Measurements from ENCODE around the gene CTBP2. TPM values are rescaled to one million over a fixed set of nuclear protein-coding genes. Genes with fewer than 3 reads are reported as not detected.

The CTBP2 gene
- polyA plus RNA-seq, 1 donor (not counting 4 experiments of a cell fraction or from before 2014, with no cell fraction given) = 76.0 TPM

- dilution Hi-C loops (cut with MboI; ENCODE audit: extremely low pct_ligation_motif_present, low sequenced_read_pairs) = no loop called here
- no peaks in the 10 kb centered on the region for H3K4me1 ChIP-seq (ENCODE audit: control insufficient read depth, extremely low read depth, insufficient read depth, low read length)
- FAIRE-seq (no peak), DNase-seq (ENCODE audit: low read depth, low spot score) (no peak)
- H2AFZ ChIP-seq (ENCODE audit: control insufficient read depth, low read length) = no peak overlapping the region
- H3K27ac ChIP-seq (ENCODE audit: control insufficient read depth, insufficient read depth, low read length) = no peak overlapping the region
- no peaks in the 10 kb centered on the region for H3K27me3 ChIP-seq (ENCODE audit: control insufficient read depth, extremely low read depth, insufficient read depth, low read length)
- H3K9me3 ChIP-seq (ENCODE audit: control insufficient read depth, low read depth, low read length) = no peaks in the 10 kb centered on the region
- H3K9ac ChIP-seq (ENCODE audit: control insufficient read depth, extremely low read depth, insufficient read depth, low read length) = no peak overlapping the region
- TF ChIP-seq EZH2 (IDR thresholded peaks at IDR 0.05; ENCODE audit: low read length) = no peak
- TF ChIP-seq CTCF (optimal IDR thresholded peaks at IDR 0.05 in 1 of 3, IDR thresholded peaks at IDR 0.05 in 1 of 3, conservative IDR thresholded peaks at IDR 0.05 in 1 of 3; ENCODE audit: extremely low read depth in 1 of 3, insufficient read depth in 2 of 3, low read length in 3 of 3) = no peak
- no peaks in the 10 kb centered on the region for H3K9me1 ChIP-seq (ENCODE audit: control insufficient read depth, extremely low read depth, insufficient read depth, low read length)
- H3K36me3 ChIP-seq (ENCODE audit: control insufficient read depth in 2 of 2, extremely low read depth in 1 of 2, insufficient read depth in 2 of 2, low read length in 2 of 2) = peaks cover 13 to 24% of the 10 kb centered on the region in 2 experiments
- peaks cover 13% of the 10 kb centered on the region for H4K20me1 ChIP-seq (ENCODE audit: control insufficient read depth, extremely low read depth, insufficient read depth, low read length)
- no peak overlapping the region for H3K4me2 ChIP-seq (ENCODE audit: control insufficient read depth, extremely low read depth, insufficient read depth, low read depth, low read length)
- no peak overlapping the region for H3K4me3 ChIP-seq (ENCODE audit: control insufficient read depth in 2 of 3, extremely low read depth in 1 of 3, insufficient read depth in 2 of 3, low read depth in 1 of 3, low read length in 3 of 3)
- peaks cover 92% of the 10 kb centered on the region for H3K79me2 ChIP-seq (ENCODE audit: control insufficient read depth, insufficient read depth, low read length)
Observed at GRCh38 chr10:125022671-125023070, 137.7 kb downstream of the CTBP2 start.

GRCh38 chr10:125021686-125022344 lies 138.5 kb downstream of the CTBP2 start:
- no peaks in the 10 kb centered on the region for H3K9me3 ChIP-seq (ENCODE audit: control insufficient read depth, low read depth, low read length)
- H3K4me3 ChIP-seq (ENCODE audit: control insufficient read depth in 2 of 3, extremely low read depth in 1 of 3, insufficient read depth in 2 of 3, low read depth in 1 of 3, low read length in 3 of 3) = no peak overlapping the region
- FAIRE-seq = no peak
- dilution Hi-C loops (cut with MboI; ENCODE audit: extremely low pct_ligation_motif_present, low sequenced_read_pairs) = no loop called here
- no peaks in the 10 kb centered on the region for H3K9me1 ChIP-seq (ENCODE audit: control insufficient read depth, extremely low read depth, insufficient read depth, low read length)
- peaks cover 18 to 24% of the 10 kb centered on the region in 2 experiments for H3K36me3 ChIP-seq (ENCODE audit: control insufficient read depth in 2 of 2, extremely low read depth in 1 of 2, insufficient read depth in 2 of 2, low read length in 2 of 2)
- no peak overlapping the region for H3K27ac ChIP-seq (ENCODE audit: control insufficient read depth, insufficient read depth, low read length)
- no peak overlapping the region for H2AFZ ChIP-seq (ENCODE audit: control insufficient read depth, low read length)
- DNase-seq (ENCODE audit: low read depth, low spot score) = no peak
- H4K20me1 ChIP-seq (ENCODE audit: control insufficient read depth, extremely low read depth, insufficient read depth, low read length) = peaks cover 16% of the 10 kb centered on the region
- no peak overlapping the region for H3K9ac ChIP-seq (ENCODE audit: control insufficient read depth, extremely low read depth, insufficient read depth, low read length)
- TF ChIP-seq CTCF (optimal IDR thresholded peaks at IDR 0.05 in 1 of 3, IDR thresholded peaks at IDR 0.05 in 1 of 3, conservative IDR thresholded peaks at IDR 0.05 in 1 of 3; ENCODE audit: extremely low read depth in 1 of 3, insufficient read depth in 2 of 3, low read length in 3 of 3) (no peak), EZH2 (IDR thresholded peaks at IDR 0.05; ENCODE audit: low read length) (no peak)
- peaks cover 94% of the 10 kb centered on the region for H3K79me2 ChIP-seq (ENCODE audit: control insufficient read depth, insufficient read depth, low read length)
- no peaks in the 10 kb centered on the region for H3K27me3 ChIP-seq (ENCODE audit: control insufficient read depth, extremely low read depth, insufficient read depth, low read length)
- no peaks in the 10 kb centered on the region for H3K4me1 ChIP-seq (ENCODE audit: control insufficient read depth, extremely low read depth, insufficient read depth, low read length)
- H3K4me2 ChIP-seq (ENCODE audit: control insufficient read depth, extremely low read depth, insufficient read depth, low read depth, low read length) = no peak overlapping the region

Data from keratinocyte (primary cell).